Gastroesophageal sphincter (tissue), 4 donors: ENCODE data around the gene SQSTM1. TPM values are rescaled to one million over a fixed set of nuclear protein-coding genes. Genes with fewer than 3 reads are reported as not detected.

Experiments used
- ATAC-seq: fragments of 150-250 bp; one replicate; pipeline ENCODE4 v1.9.1; 2016; ENCODE audit warnings: mild to moderate bottlenecking, moderate library complexity
- H3K27ac ChIP-seq, 4 donors: fragments of 200-600 bp; sonication (generic) in 3 of 4; 1 replicate in 3 of 4; 2 replicates in 1 of 4; pipeline ENCODE4 v1.5.1; 2016 to 2019
- H3K27me3 ChIP-seq: fragments of 200-600 bp; sonication (generic); one replicate; pipeline ENCODE4 v1.5.1; 2019
- H3K36me3 ChIP-seq, 2 donors: fragments of 200-600 bp; sonication (generic); one replicate each; pipeline ENCODE4 v1.5.1; 2019; ENCODE audit warnings: control low read depth in 1 of 2
- H3K4me1 ChIP-seq, 3 donors: fragments of 200-600 bp; sonication (generic); 1 replicate in 2 of 3; 2 replicates in 1 of 3; pipeline ENCODE4 v1.5.1; 2016 to 2019; ENCODE audit warnings: control low read depth in 2 of 3
- H3K4me3 ChIP-seq, 2 donors: fragments of 200-600 bp; sonication (generic); one replicate each; pipeline ENCODE4 v1.5.1; 2019; ENCODE audit warnings: mild to moderate bottlenecking in 1 of 2, moderate library complexity in 1 of 2
- H3K9me3 ChIP-seq, 3 donors: fragments of 200-600 bp; sonication (generic); one replicate each; pipeline ENCODE4 v1.5.1; 2017 to 2019; ENCODE audit warnings: control low read depth in 2 of 3
- EP300 ChIP-seq: sonication (generic); formaldehyde crosslinking; IDR thresholded peaks from one replicate; pipeline ENCODE4 v1.6.1; 2017; ENCODE audit warnings: antibody characterized with exemption, mild to moderate bottlenecking
- POLR2A ChIP-seq, 2 donors: fragments of 450-650 bp; IDR thresholded peaks; one replicate each; pipeline ENCODE4 v1.6.1; 2017; ENCODE audit warnings: antibody characterized with exemption in 2 of 2, mild to moderate bottlenecking in 2 of 2, moderate library complexity in 1 of 2
- POLR2AphosphoS5 ChIP-seq: sonication (generic); formaldehyde crosslinking; IDR thresholded peaks from one replicate; pipeline ENCODE4 v1.6.1; 2017; ENCODE audit warnings: antibody characterized with exemption
- WGBS, 2 donors: methylation state at CpG; one replicate each; pipeline ENCODE4 v1.1.5; 2018; ENCODE audit warnings: low coverage in 1 of 2; 5-methylcytosine and 5-hydroxymethylcytosine counted together
- total RNA-seq, 4 donors: library from RNA; depleted of rRNA; stranded (reverse); fragments of >200 nt; gene quantifications; one replicate each; pipeline ENCODE4 v1.1.0, GENCODE V29; 2016
- TF ChIP-seq, protein P1 (sequence below), 4 experiments: fragments of 200-600 bp in 2 of 4; fragments of 450-650 bp in 2 of 4; sonication (generic) in 1 of 4; IDR thresholded peaks; one replicate each; pipeline ENCODE4 v1.5.1; 2017 to 2019; ENCODE audit warnings: antibody characterized with exemption in 4 of 4, mild to moderate bottlenecking in 2 of 4, moderate library complexity in 2 of 4

The SQSTM1 gene
- total RNA-seq, 4 donors from 2014 or later = 305 to 485 (median 408) TPM

DNA sequence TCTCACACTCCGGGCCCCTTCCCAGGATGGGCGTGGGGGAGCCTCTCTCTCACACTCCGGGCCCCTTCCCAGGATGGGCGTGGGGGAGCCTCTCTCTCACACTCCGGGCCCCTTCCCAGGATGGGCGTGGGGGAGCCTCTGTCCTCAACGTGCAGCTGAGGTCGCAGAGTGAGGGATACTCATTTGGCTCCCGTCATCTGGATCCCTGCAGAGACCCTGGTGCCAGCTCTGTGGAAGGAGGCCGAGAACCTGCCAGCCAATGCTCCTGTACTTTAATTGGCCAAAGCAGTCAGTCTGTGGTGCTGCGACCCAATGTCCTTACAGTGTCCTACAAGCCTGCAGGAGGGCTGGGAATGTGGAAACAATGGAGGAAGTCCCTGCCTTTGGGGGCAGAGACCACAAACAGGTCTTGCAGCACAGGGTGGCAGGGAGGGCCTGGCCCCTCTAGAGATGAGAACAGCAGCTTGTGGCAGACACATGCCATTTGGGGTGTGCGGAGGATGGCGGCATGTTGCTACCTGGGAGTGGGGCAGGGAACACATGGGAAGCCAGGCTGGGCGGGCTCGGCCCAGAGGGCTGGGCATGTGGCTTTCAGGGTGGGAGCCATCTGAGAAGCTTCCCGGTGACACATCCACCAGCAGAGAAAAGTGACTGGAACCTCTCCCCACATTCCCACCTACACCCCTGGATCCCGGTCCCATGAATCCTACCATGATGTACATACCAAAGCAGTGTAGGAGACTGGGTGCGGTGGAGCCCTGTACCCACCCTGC lies 51.5 kb downstream of the SQSTM1 start:
- Histone ChIP-seq H3K27ac (no peak overlapping the region), H3K4me1 (no peaks in the 10 kb centered on the region), H3K27me3 (no peaks in the 10 kb centered on the region), H3K36me3 (peaks cover 0 to 98% of the 10 kb centered on the region in 2 donors), H3K4me3 (no peak overlapping the region), H3K9me3 (no peaks in the 10 kb centered on the region)
- 100% methylated on average over 3 of the region's 18 CpGs; no CpG with 5 or more reads in 1 of the 2 donors for WGBS, 2 donors
- no peak for ATAC-seq
- TF ChIP-seq POLR2AphosphoS5 (no peak), EP300 (no peak), POLR2A (IDR thresholded peaks at IDR 0.05) (no peak)
- TF ChIP-seq, protein P1, sequence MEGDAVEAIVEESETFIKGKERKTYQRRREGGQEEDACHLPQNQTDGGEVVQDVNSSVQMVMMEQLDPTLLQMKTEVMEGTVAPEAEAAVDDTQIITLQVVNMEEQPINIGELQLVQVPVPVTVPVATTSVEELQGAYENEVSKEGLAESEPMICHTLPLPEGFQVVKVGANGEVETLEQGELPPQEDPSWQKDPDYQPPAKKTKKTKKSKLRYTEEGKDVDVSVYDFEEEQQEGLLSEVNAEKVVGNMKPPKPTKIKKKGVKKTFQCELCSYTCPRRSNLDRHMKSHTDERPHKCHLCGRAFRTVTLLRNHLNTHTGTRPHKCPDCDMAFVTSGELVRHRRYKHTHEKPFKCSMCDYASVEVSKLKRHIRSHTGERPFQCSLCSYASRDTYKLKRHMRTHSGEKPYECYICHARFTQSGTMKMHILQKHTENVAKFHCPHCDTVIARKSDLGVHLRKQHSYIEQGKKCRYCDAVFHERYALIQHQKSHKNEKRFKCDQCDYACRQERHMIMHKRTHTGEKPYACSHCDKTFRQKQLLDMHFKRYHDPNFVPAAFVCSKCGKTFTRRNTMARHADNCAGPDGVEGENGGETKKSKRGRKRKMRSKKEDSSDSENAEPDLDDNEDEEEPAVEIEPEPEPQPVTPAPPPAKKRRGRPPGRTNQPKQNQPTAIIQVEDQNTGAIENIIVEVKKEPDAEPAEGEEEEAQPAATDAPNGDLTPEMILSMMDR (IDR thresholded peaks at IDR 0.05) = no peak

DNA sequence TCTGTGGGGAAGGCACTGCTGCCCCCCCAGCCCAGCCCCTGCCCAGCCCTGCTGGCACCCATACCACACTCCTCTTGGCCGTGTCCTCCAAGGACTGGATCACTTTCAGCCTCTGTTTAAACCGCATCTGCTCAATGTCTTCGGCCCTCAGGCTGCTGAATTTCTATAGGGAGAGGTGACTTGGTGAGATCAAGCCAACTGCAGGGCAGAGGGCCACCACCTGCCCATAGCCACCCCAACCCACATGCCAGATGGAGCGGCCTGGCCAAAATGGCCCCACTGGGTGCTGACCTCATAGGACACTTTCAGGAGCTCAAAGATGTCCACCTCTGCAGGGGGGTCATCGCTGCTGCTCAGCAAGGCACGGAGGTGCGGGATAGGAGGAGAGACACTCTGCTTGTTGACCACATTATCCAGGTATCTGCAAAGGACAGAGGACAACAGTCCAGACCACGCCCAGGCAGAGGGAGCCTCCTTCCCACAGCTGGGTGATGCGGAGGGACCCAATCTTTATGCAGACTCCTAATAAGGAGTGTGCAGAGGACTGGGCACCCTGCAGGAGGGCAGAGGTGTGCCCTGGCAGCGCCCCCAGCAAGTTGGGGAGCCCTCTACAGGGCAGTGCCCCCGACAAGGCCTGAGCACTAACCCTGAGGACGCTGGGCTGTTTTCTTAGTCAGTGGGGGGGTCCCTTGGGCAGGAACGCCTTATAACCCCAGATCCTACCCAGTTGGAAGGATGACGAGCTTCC lies 52.3 kb downstream of the SQSTM1 start:
- no peak overlapping the region for H3K27ac ChIP-seq
- H3K4me3 ChIP-seq = no peak overlapping the region
- no peaks in the 10 kb centered on the region for H3K27me3 ChIP-seq
- no CpG with 5 or more reads among the region's 14 CpGs for WGBS, 2 donors
- H3K4me1 ChIP-seq = no peaks in the 10 kb centered on the region
- no peak for ATAC-seq
- no peaks in the 10 kb centered on the region for H3K9me3 ChIP-seq
- no peak for TF ChIP-seq POLR2A (IDR thresholded peaks at IDR 0.05)
- TF ChIP-seq, protein P1 (IDR thresholded peaks at IDR 0.05) = no peak
- no peak for TF ChIP-seq POLR2AphosphoS5
- TF ChIP-seq EP300 = no peak
- H3K36me3 ChIP-seq = peaks cover 0 to 98% of the 10 kb centered on the region in 2 donors

DNA sequence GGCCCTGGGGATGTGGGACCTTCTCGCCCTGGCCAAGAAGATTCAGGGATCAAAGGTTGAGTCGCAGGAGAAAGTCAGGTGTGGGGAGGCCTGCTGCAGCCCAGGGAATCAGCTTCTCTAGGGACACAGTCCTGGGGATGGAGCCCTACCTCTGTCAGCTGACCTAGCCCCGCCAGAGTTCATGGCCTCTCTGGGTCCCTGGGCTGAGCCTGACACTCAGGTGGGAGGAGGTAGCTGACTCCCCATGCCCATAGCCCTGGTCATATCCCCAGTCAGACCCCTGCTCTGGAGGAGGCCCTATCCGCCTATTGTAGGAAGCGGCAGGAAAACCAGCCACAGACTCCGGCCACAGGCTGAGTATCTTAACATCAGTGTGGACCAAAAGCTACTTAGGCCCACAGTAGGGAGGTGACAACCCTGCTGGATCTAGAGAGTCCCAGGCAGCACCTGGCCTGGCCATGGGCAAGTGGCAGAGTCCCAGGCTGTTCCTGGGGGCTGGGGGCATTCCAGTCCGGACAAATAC lies 52.9 kb downstream of the SQSTM1 start:
- no peaks in the 10 kb centered on the region for H3K4me1 ChIP-seq
- peaks cover 0 to 98% of the 10 kb centered on the region in 2 donors for H3K36me3 ChIP-seq

DNA sequence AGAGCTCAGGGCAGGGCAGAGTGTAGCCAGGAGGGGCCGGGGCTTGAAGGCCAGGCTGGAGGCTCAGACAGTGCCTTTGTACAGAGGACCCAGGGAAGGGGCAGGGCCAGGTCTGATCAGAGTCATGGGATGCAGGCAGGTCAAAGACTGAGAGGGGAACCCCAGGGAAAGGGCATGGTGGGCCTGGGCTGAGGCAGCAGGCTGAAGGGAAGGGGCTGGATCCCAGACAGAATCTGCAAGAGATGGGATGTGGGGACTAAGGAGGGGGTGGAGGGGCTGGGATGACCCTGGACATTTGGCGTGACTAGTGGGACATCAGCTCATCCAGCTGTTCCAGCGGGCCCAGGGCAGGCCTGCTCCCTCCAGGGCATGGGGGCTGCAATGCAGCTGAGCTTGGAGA lies 53.4 kb downstream of the SQSTM1 start:
- H3K4me1 ChIP-seq = no peaks in the 10 kb centered on the region
- no peaks in the 10 kb centered on the region for H3K9me3 ChIP-seq
- no peak overlapping the region for H3K27ac ChIP-seq
- H3K36me3 ChIP-seq = peaks cover 0 to 98% of the 10 kb centered on the region in 2 donors
- 84 to 100% methylated on average over 2 of the region's 3 CpGs for WGBS, 2 donors
- H3K4me3 ChIP-seq = no peak overlapping the region
- ATAC-seq = no peak
- TF ChIP-seq POLR2A (IDR thresholded peaks at IDR 0.05) (no peak), POLR2AphosphoS5 (no peak), EP300 (no peak)
- TF ChIP-seq, protein P1 (IDR thresholded peaks at IDR 0.05) = no peak
- H3K27me3 ChIP-seq = no peaks in the 10 kb centered on the region

More for the DNA sequence above, 52.9 kb downstream of the SQSTM1 start:
- Histone ChIP-seq H3K27ac (no peak overlapping the region), H3K4me3 (no peak overlapping the region), H3K27me3 (no peaks in the 10 kb centered on the region), H3K9me3 (no peaks in the 10 kb centered on the region)
- TF ChIP-seq EP300 (no peak), POLR2A (IDR thresholded peaks at IDR 0.05) (no peak), POLR2AphosphoS5 (no peak)
- TF ChIP-seq, protein P1 (IDR thresholded peaks at IDR 0.05) = no peak
- 100% methylated on average over 1 of the region's 7 CpGs; no CpG with 5 or more reads in 1 of the 2 donors for WGBS, 2 donors
- no peak for ATAC-seq
